Hypothalamus (tissue), 51 donors: Measurements from ENCODE around the gene RHAG.
"Not testable (repeated sequence)": the region's sequence is repeated elsewhere in the genome, so short reads cannot be mapped to it uniquely, and the experiment has no call there.

ENCODE experiments used
- DNase-seq, 51 donors: peaks; one replicate each; lab custom pipeline; 2025; lab: John Stamatoyannopoulos, UW

The RHAG gene

GRCh38 chr6:49635978-49636712 is 494 bp downstream of the RHAG start:
- no peak for DNase-seq

- DNase-seq = no peak
Observed at GRCh38 chr6:49635480-49635879, 1.2 kb downstream of the RHAG start.

- DNase-seq = no peak
Observed at GRCh38 chr6:49634836-49635218, 1.8 kb downstream of the RHAG start.

GRCh38 chr6:49634092-49634835 is 2.4 kb downstream of the RHAG start:
- DNase-seq = no peak

- DNase-seq = no peak
Observed at GRCh38 chr6:49633541-49633940, 3.1 kb downstream of the RHAG start.

GRCh38 chr6:49632727-49633126 is 3.9 kb downstream of the RHAG start:
- no peak for DNase-seq

GRCh38 chr6:49629485-49630088 is 7.1 kb downstream of the RHAG start:
- DNase-seq = not testable (repeated sequence)

- DNase-seq = no peak
Observed at GRCh38 chr6:49626811-49627210, 9.8 kb downstream of the RHAG start.

GRCh38 chr6:49618257-49618656 is 18.4 kb downstream of the RHAG start:
- DNase-seq = no peak

- DNase-seq = not testable (repeated sequence)
Observed at GRCh38 chr6:49614144-49614543, 22.5 kb downstream of the RHAG start.

- DNase-seq = no peak
Observed at GRCh38 chr6:49609285-49609684, 27.4 kb downstream of the RHAG start.

- not testable (repeated sequence) for DNase-seq
Observed at GRCh38 chr6:49608275-49608674, 28.4 kb downstream of the RHAG start.

GRCh38 chr6:49607391-49607982 is 29.2 kb downstream of the RHAG start:
- DNase-seq = no peak

- peak in 22 of 51 donors; percentile 2 to 68 (median 10) for DNase-seq
Observed at GRCh38 chr6:49606721-49607390, 29.8 kb downstream of the RHAG start.

GRCh38 chr6:49604080-49604479 is 32.6 kb downstream of the RHAG start:
- not testable (repeated sequence) for DNase-seq

- not testable (repeated sequence) for DNase-seq
Observed at GRCh38 chr6:49587262-49587661, 49.4 kb downstream of the RHAG start.

- DNase-seq = no peak
Observed at GRCh38 chr6:49582529-49582928, 54.1 kb downstream of the RHAG start.

GRCh38 chr6:49579649-49580048 is 57.0 kb downstream of the RHAG start:
- DNase-seq = no peak

GRCh38 chr6:49576618-49577017 is 60.0 kb downstream of the RHAG start:
- DNase-seq = no peak

- no peak for DNase-seq
Observed at GRCh38 chr6:49570474-49571079, 66.1 kb downstream of the RHAG start.
